Nucleus accumbens (tissue), 56 donors: ENCODE results near the gene PRSS36.

Experiments used
- DNase-seq, 56 donors: peaks; one replicate each; lab custom pipeline; 2025; lab: John Stamatoyannopoulos, UW

The PRSS36 gene

GRCh38 chr16:31129568-31130335, 20.1 kb downstream of the PRSS36 start:
- DNase-seq, result peak in 12 of 56 donors; percentile 13 to 48 (median 35)

DNA sequence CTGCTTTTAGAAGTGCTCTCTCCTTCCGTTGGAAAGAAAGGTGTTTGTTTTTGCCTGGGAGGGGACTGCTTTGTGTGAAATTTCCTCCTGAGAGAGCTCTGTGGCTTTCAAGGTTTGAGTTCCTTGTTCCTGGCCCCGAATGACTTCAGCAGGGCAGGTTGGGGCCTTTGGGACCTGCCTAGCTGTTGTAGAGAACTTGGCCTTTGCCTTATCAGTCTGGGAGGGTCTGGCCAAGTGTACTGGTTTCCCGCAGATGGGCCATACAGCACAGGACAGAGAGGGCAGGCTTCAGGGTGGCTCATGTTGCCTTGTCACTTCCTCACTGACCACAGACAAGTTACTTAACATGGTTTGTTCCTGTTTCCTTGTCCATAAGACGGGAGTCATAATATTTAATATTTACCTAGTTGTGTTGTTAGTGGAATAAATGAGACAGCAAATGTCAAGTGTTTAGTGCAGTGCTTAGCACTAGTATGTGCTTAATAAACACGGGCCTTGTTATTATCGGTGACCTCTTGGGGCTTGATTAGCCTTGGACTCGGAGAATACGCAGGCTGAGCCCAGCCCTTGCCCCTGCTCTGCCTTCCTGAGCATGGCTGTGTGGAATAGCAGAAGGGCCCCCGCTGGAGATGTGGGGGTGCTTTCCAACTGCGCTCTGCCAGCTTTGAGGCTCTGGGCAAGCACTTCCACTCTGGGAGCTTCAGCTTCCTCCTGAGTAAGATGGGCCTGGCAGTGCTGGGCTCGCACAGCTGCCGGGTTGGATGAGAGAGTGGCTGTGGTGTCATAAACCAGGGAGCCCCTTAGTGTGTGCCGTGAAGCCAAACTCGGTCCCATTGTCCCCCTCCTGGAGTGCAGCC, 20.9 kb downstream of the PRSS36 start:
- peak in 23 of 56 donors; percentile 10 to 50 (median 32) for DNase-seq

- no peak for DNase-seq
Observed at GRCh38 chr16:31127182-31127581, 22.7 kb downstream of the PRSS36 start.

DNA sequence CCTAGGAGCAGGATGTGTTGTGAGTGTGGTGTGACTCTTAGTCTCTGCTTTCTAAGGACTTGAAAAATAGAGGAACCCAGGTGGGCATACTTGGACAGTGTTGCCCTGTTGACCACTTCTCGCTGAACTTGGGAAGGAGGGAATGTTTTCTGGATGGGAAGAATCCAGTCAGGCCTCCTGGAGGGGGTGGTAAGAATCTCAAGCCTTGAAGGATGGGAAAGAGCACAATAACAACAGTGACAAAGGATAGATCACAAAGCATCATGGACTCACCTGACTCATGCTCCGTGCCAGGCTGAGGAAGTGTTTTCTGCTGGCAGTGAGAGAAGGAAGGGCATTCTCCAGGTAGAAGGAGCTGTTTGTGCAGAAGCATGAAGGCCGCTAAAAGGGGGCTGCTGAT, 24.0 kb downstream of the PRSS36 start:
- DNase-seq, result no peak

DNA sequence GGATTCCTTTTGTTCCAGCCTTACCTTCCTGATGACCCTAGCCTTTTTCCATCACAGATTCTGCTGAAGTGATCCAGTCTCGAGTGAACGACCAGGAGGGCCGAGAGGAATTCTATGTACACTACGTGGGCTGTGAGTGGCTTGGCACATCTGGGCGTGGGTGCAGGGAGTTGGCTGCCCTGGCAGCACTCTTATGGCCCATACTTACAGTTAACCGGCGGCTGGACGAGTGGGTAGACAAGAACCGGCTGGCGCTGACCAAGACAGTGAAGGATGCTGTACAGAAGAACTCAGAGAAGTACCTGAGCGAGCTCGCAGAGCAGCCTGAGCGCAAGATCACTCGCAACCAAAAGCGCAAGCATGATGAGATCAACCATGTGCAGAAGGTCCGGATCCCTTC, 29.7 kb downstream of the PRSS36 start:
- DNase-seq, result no peak

GRCh38 chr16:31118223-31119155, 31.4 kb downstream of the PRSS36 start:
- no peak for DNase-seq

DNA sequence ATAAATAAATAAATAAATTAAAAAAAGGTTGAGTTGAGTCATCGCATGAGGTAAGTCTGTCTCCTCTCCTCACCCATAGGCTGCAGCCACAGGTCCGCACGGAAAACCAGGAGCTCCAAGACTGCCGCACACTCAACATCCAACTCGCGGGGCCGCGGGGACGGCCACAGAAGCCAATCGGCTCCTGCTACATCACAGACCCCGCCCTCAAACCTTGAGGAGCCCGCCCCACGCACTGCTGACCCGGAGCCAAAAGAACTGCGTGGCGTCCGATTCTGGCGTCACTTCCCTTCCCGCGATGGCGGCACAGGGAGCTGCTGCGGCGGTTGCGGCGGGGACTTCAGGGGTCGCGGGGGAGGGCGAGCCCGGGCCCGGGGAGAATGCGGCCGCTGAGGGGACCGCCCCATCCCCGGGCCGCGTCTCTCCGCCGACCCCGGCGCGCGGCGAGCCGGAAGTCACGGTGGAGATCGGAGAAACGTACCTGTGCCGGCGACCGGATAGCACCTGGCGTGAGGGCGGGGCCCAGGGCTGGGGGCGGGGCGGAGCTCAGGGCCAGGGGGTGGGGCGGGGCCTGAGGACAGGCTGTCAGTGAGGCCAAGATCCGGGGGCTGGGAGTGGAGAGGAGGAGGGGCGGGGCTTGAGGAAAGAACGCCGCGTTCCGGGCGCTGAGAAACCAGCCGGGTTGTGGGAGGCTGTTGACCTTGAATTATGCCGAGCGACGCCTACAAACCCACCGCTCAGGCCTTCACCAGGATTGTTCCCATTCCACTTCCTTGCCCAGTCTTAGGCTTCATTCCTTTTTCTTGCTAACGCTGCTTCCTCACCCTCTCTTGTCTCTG, 32.3 kb downstream of the PRSS36 start, which contains the start of gene KAT8:
KAT8 (plus strand) TSS at position 281 of the 839 bp plus-strand sequence; CDS start at position 299, 18 bp downstream.
- DNase-seq, result peak; percentile 73 to 99 (median 96)

GRCh38 chr16:31114468-31114867, 35.4 kb downstream of the PRSS36 start:
- no peak for DNase-seq

GRCh38 chr16:31113121-31114120, 36.4 kb downstream of the PRSS36 start:
- no peak for DNase-seq

- DNase-seq, result no peak
Observed at GRCh38 chr16:31112711-31113110, 37.2 kb downstream of the PRSS36 start.

DNA sequence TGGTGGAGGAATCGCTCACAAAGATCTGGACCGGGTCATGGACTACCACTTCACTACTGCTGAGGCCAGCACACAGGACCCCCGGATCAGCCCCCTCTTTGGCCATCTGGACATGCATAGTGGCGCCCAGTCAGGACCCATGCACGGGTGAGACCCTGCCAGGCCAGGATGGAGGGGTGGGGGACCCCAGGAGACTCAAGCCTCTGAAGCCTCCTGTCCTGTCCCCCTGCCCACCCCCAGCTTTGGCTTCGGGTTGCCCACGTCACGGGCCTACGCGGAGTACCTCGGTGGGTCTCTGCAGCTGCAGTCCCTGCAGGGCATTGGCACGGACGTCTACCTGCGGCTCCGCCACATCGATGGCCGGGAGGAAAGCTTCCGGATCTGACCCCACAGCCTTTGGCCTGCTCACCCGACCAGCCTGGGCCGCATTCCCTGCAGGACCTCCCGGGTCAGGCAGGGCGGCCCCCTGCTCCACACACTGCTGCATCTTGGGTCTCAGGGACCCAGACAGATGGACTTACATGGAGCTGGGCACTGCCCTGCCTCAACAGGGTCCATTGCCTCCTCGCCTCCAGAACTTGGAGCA, 37.9 kb downstream of the PRSS36 start:
- DNase-seq, result no peak

GRCh38 chr16:31110106-31111034, 39.5 kb downstream of the PRSS36 start:
- no peak for DNase-seq

GRCh38 chr16:31109622-31110021, 40.2 kb downstream of the PRSS36 start:
- DNase-seq, result no peak

DNA sequence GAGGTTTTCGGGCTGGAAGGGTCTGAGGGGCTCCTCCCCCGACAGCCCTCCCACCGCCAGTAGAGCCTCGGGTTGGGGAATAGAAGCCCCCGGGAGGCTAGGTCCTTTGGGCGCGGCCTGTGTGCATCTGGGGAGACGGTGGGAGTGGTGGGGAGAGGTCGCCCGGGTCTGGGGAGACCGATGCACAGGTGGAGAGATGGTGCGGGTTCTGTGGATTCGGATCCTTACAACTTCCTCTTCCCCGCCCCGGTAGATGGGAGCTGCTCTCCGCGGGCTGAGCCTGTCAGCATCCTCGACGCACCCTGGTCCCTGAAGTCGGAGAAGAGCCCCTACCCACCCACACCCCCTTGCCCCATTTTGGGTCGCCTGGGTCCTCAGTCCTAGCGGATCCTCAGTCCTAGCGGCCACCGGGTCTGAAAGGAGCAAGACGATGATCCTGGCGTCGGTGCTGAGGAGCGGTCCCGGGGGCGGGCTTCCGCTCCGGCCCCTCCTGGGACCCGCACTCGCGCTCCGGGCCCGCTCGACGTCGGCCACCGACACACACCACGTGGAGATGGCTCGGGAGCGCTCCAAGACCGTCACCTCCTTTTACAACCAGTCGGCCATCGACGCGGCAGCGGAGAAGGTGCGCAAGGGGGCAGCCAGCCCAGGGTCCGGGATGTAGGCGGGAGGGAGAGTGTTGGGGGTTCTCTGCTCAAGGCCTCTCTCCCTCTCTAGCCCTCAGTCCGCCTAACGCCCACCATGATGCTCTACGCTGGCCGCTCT, 40.9 kb downstream of the PRSS36 start:
- DNase-seq, result peak in 1 of 56 donors; percentile 54

GRCh38 chr16:31108035-31108793, 41.7 kb downstream of the PRSS36 start, which contains the start of gene BCKDK:
TSS of gene BCKDK (plus strand) at chr16:31108386. CDS start at chr16:31109224, 838 bp downstream.
- peak in 47 of 56 donors; percentile 17 to 83 (median 52) for DNase-seq
